Measurements from ENCODE around the gene YIPF2. TPM values are rescaled to one million over a fixed set of nuclear protein-coding genes. Genes with fewer than 3 reads are reported as not detected.

The YIPF2 gene
- total RNA-seq, 1 donor from 2014 or later: 42.7 TPM

DNA sequence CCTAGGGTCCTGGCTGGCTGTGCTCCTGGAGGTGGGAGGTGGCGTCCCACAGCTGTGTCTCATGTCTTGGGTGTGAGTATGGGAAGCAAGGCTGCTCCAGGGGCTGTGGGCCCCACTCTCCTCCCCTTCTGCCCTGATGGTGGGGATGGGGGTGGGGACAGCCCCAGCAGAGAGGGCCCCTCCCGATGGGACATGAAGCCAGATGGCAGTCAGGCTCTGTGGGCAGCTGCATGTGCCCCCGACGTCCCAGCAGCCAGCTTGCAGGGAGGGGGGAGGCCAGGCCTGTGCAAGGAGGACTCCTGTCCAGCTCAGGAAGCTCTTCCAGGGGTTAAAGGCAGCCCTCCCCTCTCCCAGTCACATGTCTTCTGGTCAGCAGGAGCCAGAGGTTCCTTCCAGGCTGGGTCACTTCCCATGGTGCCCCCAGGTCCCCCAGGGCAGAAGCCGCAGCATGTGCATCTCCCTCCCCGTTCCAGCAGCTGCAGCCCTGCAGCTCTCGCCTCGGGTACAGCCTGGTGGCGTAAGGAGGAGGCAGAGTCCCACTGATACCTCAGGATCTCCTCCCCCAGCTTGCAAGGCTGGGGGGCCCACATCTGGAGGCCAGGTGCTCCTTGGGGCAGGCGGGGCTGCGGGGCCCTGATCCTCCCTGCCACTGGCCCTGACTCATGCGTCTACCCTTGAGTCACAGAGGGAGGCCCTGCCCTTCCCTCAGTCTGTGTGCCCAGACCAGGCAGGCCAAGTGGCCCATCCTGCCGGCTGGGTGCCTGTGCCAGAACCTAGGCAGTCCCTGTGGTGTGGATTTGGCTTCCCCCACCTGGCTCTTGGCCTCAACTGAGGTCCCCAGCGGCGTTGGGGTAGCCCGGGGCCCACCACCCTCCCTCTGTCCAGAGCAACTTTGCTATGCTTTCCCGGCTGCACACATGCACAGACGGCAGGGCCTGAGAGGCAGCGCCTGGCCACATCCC, 13.0 kb downstream of the YIPF2 start:
- H3K36me3 ChIP-seq: peaks cover 4 to 66% of the 10 kb centered on the region in 2 donors

DNA sequence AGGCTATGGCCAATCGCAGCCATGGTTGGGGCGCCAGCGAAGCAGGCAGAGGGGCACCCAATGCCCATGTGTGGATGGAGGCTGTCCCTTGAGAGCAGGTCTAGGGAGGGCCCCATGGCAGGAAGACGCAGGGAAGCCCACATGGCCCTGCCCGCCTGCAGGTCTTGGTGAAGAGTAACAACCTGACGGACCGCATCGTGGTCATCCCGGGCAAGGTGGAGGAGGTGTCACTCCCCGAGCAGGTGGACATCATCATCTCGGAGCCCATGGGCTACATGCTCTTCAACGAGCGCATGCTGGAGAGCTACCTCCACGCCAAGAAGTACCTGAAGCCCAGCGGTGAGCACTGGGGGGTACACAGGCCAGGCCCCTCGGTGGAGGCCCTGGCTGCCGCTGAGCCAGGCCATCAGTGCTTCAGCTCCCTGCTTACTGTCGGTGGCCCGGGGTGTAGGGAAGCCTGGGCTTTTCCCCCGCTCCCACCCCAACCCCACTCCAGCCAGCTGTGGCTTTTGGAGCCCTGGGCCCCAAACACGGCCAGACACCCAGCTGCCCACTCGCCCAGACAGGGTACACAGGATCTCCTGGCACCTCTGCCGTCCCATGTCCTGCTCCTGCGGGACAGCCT, 14.6 kb downstream of the YIPF2 start:
- peaks cover 0 to 63% of the 10 kb centered on the region in 2 donors for H3K36me3 ChIP-seq
- intact Hi-C loops (cut with DNase I): no loop called here
- no peak overlapping the region for H3K4me3 ChIP-seq
- no peak for TF ChIP-seq POLR2A (IDR thresholded peaks at IDR 0.05)
- no peak for TF ChIP-seq POLR2AphosphoS5 (IDR thresholded peaks at IDR 0.05; ENCODE audit: insufficient read depth in 1 of 2, low read depth in 1 of 2)
- TF ChIP-seq, protein P1, sequence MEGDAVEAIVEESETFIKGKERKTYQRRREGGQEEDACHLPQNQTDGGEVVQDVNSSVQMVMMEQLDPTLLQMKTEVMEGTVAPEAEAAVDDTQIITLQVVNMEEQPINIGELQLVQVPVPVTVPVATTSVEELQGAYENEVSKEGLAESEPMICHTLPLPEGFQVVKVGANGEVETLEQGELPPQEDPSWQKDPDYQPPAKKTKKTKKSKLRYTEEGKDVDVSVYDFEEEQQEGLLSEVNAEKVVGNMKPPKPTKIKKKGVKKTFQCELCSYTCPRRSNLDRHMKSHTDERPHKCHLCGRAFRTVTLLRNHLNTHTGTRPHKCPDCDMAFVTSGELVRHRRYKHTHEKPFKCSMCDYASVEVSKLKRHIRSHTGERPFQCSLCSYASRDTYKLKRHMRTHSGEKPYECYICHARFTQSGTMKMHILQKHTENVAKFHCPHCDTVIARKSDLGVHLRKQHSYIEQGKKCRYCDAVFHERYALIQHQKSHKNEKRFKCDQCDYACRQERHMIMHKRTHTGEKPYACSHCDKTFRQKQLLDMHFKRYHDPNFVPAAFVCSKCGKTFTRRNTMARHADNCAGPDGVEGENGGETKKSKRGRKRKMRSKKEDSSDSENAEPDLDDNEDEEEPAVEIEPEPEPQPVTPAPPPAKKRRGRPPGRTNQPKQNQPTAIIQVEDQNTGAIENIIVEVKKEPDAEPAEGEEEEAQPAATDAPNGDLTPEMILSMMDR (IDR thresholded peaks at IDR 0.05): no peak
- no peaks in the 10 kb centered on the region for H3K9me3 ChIP-seq
- DNase-seq (ENCODE audit: extremely low spot score in 2 of 2): no peak
- no peaks in the 10 kb centered on the region for H3K27me3 ChIP-seq
- no peak overlapping the region for H3K27ac ChIP-seq
- peaks cover 19% of the 10 kb centered on the region for H3K4me1 ChIP-seq

More for the DNA sequence above, 13.0 kb downstream of the YIPF2 start:
- intact Hi-C loops (cut with DNase I): no loop called here
- Histone ChIP-seq H3K27me3 (no peaks in the 10 kb centered on the region), H3K9me3 (no peaks in the 10 kb centered on the region), H3K4me1 (peaks cover 19% of the 10 kb centered on the region), H3K4me3 (no peak overlapping the region), H3K27ac (peak overlapping the region; percentile 72)
- TF ChIP-seq POLR2AphosphoS5 (IDR thresholded peaks at IDR 0.05; ENCODE audit: insufficient read depth in 1 of 2, low read depth in 1 of 2) (peak in 1 of 2 donors; percentile 67), POLR2A (IDR thresholded peaks at IDR 0.05) (no peak)
- no peak for DNase-seq (ENCODE audit: extremely low spot score in 2 of 2)

DNA sequence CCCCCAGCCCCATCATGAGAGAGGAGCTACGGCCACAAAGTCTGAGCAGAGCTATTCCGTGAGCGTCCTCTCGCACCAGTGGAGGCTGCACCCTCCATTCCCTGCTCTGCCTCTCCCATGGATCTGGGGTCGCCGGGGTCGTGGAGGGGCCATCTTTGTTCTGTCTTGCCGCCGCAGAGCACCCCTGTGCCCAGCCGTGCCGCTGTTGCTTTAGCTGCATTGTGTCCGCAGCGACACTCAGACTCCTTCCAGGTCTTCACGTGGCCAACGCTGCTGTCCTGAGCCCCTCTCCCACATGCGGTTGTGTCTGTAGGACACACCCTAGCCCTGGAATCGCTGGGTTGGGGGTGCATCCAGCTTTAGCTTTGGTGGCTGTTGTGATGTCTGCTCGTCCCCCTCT, 15.8 kb downstream of the YIPF2 start:
- no peak for DNase-seq (ENCODE audit: extremely low spot score in 2 of 2)
- Histone ChIP-seq H3K27ac (no peak overlapping the region), H3K9me3 (no peaks in the 10 kb centered on the region), H3K4me1 (peaks cover 19% of the 10 kb centered on the region), H3K4me3 (no peak overlapping the region), H3K27me3 (no peaks in the 10 kb centered on the region), H3K36me3 (peaks cover 0 to 69% of the 10 kb centered on the region in 2 donors)
- no peak for TF ChIP-seq POLR2A (IDR thresholded peaks at IDR 0.05)
- TF ChIP-seq, protein P1 (IDR thresholded peaks at IDR 0.05): no peak
- TF ChIP-seq POLR2AphosphoS5 (IDR thresholded peaks at IDR 0.05; ENCODE audit: insufficient read depth in 1 of 2, low read depth in 1 of 2): no peak
- intact Hi-C loops (cut with DNase I): no loop called here

DNA sequence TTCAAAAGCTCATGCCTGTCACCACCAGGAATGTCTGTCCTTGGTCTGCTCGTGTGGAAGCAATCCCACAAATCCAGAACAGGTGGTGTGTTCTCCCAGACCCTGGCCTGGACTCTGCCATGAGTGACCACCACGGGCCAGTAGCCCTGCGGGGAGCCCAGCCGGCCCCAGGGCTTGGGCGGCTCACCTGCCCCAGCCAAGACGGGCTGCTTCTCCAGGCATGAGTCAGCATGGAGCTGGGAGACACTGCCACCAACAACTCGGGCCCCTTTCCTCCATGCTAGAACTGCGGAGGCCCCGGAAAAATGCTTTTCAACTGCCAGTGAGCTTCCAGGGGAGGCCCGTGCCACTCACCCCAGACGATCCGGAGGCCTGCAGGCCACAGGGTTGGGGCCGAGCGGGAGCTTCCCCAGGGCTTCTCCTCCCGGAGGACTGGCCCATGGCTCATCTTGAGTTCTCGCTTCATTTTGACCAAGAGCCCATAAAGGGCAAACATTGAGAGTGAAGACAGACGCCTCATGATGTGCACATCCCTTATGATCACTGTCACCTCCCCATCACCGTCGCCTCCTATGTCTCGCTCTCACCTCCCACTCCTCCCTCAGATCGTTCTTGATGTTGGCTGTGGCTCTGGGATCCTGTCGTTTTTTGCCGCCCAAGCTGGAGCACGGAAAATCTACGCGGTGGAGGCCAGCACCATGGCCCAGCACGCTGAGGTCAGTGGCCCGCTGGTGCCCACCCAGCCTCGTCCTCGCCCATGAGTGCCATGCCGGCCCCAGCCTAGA, 16.7 kb downstream of the YIPF2 start:
- Histone ChIP-seq H3K27me3 (no peaks in the 10 kb centered on the region), H3K4me3 (no peak overlapping the region), H3K4me1 (peaks cover 19% of the 10 kb centered on the region), H3K9me3 (no peaks in the 10 kb centered on the region), H3K27ac (no peak overlapping the region), H3K36me3 (peaks cover 0 to 68% of the 10 kb centered on the region in 2 donors)
- TF ChIP-seq POLR2A (IDR thresholded peaks at IDR 0.05) (no peak), POLR2AphosphoS5 (IDR thresholded peaks at IDR 0.05; ENCODE audit: insufficient read depth in 1 of 2, low read depth in 1 of 2) (no peak)
- TF ChIP-seq, protein P1 (IDR thresholded peaks at IDR 0.05): no peak
- intact Hi-C loops (cut with DNase I): no loop called here
- DNase-seq (ENCODE audit: extremely low spot score in 2 of 2): no peak

DNA sequence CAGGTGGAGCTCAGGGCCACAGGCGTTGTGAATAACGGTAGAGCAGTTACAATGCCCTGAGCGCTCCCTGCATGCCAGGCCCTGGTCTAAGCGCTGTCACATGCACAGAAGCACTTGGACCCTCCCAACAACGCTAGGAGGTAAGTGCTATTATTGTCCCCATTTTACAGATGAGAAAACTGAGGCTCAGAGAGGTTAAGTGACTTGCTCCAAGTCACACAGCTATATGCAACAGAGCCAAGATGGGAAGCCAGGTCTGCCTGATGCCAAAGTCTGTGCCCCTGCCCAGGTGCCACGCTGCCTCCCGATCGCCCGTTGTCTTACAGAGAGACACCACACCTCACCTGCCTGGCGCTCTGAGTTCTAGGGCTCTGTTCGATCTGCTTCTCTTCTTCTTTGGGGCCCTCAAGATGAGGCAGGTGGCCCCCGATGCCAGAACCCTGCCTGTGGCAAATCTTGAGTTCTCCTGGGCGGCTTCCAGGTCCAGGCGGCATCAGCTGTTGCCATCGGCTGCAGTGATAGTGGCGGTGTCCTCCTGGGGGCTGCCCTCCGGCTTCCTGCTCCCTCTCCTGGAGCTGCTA, 20.0 kb downstream of the YIPF2 start:
- H3K27me3 ChIP-seq: no peaks in the 10 kb centered on the region
- no peaks in the 10 kb centered on the region for H3K9me3 ChIP-seq
- TF ChIP-seq, protein P1 (IDR thresholded peaks at IDR 0.05): no peak
- TF ChIP-seq POLR2A (IDR thresholded peaks at IDR 0.05) (no peak), POLR2AphosphoS5 (IDR thresholded peaks at IDR 0.05; ENCODE audit: insufficient read depth in 1 of 2, low read depth in 1 of 2) (no peak)
- no peak overlapping the region for H3K27ac ChIP-seq
- H3K4me1 ChIP-seq: no peaks in the 10 kb centered on the region
- H3K36me3 ChIP-seq: peaks cover 0 to 49% of the 10 kb centered on the region in 2 donors
- DNase-seq (ENCODE audit: extremely low spot score in 2 of 2): no peak
- intact Hi-C loops (cut with DNase I): no loop called here
- no peak overlapping the region for H3K4me3 ChIP-seq
